ENCODE measurements around the gene RIMBP2. TPM values are rescaled to one million over a fixed set of nuclear protein-coding genes. Genes with fewer than 3 reads are reported as not detected.

The RIMBP2 gene
- total RNA-seq, 6 experiments from 2014 or later: not detected

- Mint-ChIP-seq H3K4me1 (ENCODE audit: low read depth) (no peaks in the 10 kb centered on the region), H3K9me3 (peaks cover 51% of the 10 kb centered on the region), H3K27me3 (ENCODE audit: insufficient read depth) (peaks cover 1% of the 10 kb centered on the region), H3K27ac (no peak overlapping the region), H3K4me3 (no peak overlapping the region), H3K36me3 (ENCODE audit: low read depth) (peaks cover 12% of the 10 kb centered on the region; the same call in 1 of the 2 replicates)
- DNase-seq: no peak
- no peak for TF ChIP-seq CTCF (IDR thresholded peaks at IDR 0.05)
Observed at GRCh38 chr12:130480231-130480630, 235.9 kb downstream of the RIMBP2 start.

GRCh38 chr12:130479401-130480125 lies 236.5 kb downstream of the RIMBP2 start:
- no peak overlapping the region for H3K4me3 Mint-ChIP-seq
- no peaks in the 10 kb centered on the region for H3K4me1 Mint-ChIP-seq (ENCODE audit: low read depth)
- H3K27me3 Mint-ChIP-seq (ENCODE audit: insufficient read depth): peaks cover 1% of the 10 kb centered on the region
- no peak for TF ChIP-seq CTCF (IDR thresholded peaks at IDR 0.05)
- peaks cover 14% of the 10 kb centered on the region; the same call in 1 of the 2 replicates for H3K36me3 Mint-ChIP-seq (ENCODE audit: low read depth)
- H3K27ac Mint-ChIP-seq: no peak overlapping the region
- H3K9me3 Mint-ChIP-seq: peaks cover 58% of the 10 kb centered on the region
- no peak for DNase-seq

GRCh38 chr12:130478786-130479185 lies 237.3 kb downstream of the RIMBP2 start:
- Mint-ChIP-seq H3K4me1 (ENCODE audit: low read depth) (no peaks in the 10 kb centered on the region), H3K27ac (no peak overlapping the region), H3K4me3 (no peak overlapping the region), H3K9me3 (peaks cover 59% of the 10 kb centered on the region), H3K36me3 (ENCODE audit: low read depth) (peaks cover 14% of the 10 kb centered on the region; the same call in 1 of the 2 replicates), H3K27me3 (ENCODE audit: insufficient read depth) (peaks cover 1% of the 10 kb centered on the region)
- DNase-seq: no peak
- no peak for TF ChIP-seq CTCF (IDR thresholded peaks at IDR 0.05)

- no peak for DNase-seq
- Mint-ChIP-seq H3K9me3 (peaks cover 70% of the 10 kb centered on the region), H3K27ac (no peak overlapping the region), H3K36me3 (ENCODE audit: low read depth) (peaks cover 14% of the 10 kb centered on the region; the same call in 1 of the 2 replicates), H3K4me1 (ENCODE audit: low read depth) (no peaks in the 10 kb centered on the region), H3K27me3 (ENCODE audit: insufficient read depth) (peaks cover 1% of the 10 kb centered on the region), H3K4me3 (no peak overlapping the region)
- no peak for TF ChIP-seq CTCF (IDR thresholded peaks at IDR 0.05)
Observed at GRCh38 chr12:130477701-130478100, 238.4 kb downstream of the RIMBP2 start.

- no peak overlapping the region for H3K4me3 Mint-ChIP-seq
- H3K27me3 Mint-ChIP-seq (ENCODE audit: insufficient read depth): peaks cover 1% of the 10 kb centered on the region
- H3K9me3 Mint-ChIP-seq: peaks cover 72% of the 10 kb centered on the region
- H3K4me1 Mint-ChIP-seq (ENCODE audit: low read depth): no peaks in the 10 kb centered on the region
- no peak for DNase-seq
- H3K27ac Mint-ChIP-seq: no peak overlapping the region
- TF ChIP-seq CTCF (IDR thresholded peaks at IDR 0.05): no peak
- H3K36me3 Mint-ChIP-seq (ENCODE audit: low read depth): peaks cover 14% of the 10 kb centered on the region; the same call in 1 of the 2 replicates
Observed at GRCh38 chr12:130477266-130477665, 238.8 kb downstream of the RIMBP2 start.

All from HFFc6 (cell line).